Hepatocyte (in vitro differentiated cells): ENCODE results near the gene ZNF469.

Experiments used
- EZH2 ChIP-seq: fragments of 200-600 bp; sonication (generic); IDR thresholded peaks from 2 replicates; pipeline ENCODE4 v1.6.1; 2016; ENCODE audit warnings: antibody characterized with exemption, mild to moderate bottlenecking, borderline replicate concordance
- EZH2phosphoT487 ChIP-seq: fragments of 200-600 bp; sonication (generic); IDR thresholded peaks from one replicate; pipeline ENCODE4 v1.6.1; 2018; ENCODE audit warnings: antibody characterized with exemption, mild to moderate bottlenecking, low read depth, moderate library complexity; ENCODE audit not compliant: unreplicated experiment, severe bottlenecking
- TF ChIP-seq, protein P1 (sequence below): fragments of 200-600 bp; sonication (generic); IDR thresholded peaks from 2 replicates; pipeline ENCODE4 v1.5.1; 2016; ENCODE audit warnings: antibody characterized with exemption, mild to moderate bottlenecking; ENCODE audit not compliant: poor library complexity

DNA sequence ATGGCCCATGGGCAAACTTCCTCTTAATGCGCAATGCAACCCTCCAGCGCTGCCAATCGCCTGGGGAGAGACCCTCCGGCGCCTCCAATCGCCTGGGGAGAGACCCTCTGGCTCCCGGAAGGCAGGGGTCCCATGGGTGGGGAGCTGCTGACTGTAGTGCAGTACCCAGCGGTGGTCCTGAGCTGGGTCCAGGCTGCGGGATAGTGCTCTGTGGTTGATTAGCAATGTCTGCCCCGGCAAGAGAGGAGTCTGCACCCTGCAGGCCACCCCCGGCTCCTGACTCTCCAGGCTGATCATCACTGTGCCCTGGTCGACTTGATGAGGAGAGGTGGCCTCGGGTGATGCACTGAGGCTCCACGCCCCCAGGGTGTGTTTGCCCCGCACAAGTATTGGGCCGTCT, 44.6 kb upstream of the ZNF469 start:
- TF ChIP-seq, protein P1, sequence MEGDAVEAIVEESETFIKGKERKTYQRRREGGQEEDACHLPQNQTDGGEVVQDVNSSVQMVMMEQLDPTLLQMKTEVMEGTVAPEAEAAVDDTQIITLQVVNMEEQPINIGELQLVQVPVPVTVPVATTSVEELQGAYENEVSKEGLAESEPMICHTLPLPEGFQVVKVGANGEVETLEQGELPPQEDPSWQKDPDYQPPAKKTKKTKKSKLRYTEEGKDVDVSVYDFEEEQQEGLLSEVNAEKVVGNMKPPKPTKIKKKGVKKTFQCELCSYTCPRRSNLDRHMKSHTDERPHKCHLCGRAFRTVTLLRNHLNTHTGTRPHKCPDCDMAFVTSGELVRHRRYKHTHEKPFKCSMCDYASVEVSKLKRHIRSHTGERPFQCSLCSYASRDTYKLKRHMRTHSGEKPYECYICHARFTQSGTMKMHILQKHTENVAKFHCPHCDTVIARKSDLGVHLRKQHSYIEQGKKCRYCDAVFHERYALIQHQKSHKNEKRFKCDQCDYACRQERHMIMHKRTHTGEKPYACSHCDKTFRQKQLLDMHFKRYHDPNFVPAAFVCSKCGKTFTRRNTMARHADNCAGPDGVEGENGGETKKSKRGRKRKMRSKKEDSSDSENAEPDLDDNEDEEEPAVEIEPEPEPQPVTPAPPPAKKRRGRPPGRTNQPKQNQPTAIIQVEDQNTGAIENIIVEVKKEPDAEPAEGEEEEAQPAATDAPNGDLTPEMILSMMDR = no peak
- no peak for TF ChIP-seq EZH2
- no peak for TF ChIP-seq EZH2phosphoT487
